Endothelial cell of umbilical vein (primary cell): Measurements from ENCODE around the gene UNC119. TPM values are rescaled to one million over a fixed set of nuclear protein-coding genes. Genes with fewer than 3 reads are reported as not detected.

ENCODE experiments used
- BruUV-seq: library from RNA; stranded (reverse); fragments of 400-500 nt; replicated peaks from 2 replicates; lab custom pipeline; 2021; lab: Mats Ljungman, UMichigan
- CTCF ChIA-PET: fragments of 300-600, 350-600 bp; sonication (Branson Sonifier 250); formaldehyde crosslinking; loops from one replicate; lab custom pipeline; 2021; ENCODE audit warnings: antibody characterized with exemption, inconsistent platforms; lab: Charles Lee
- POLR2A ChIA-PET: fragments of 300-600, 350-600 bp; sonication (Branson Sonifier 250); formaldehyde crosslinking; loops from one replicate; lab custom pipeline; 2021; ENCODE audit warnings: antibody characterized with exemption, inconsistent platforms; lab: Charles Lee
- DNase-seq: peaks from one replicate; pipeline ENCODE4 v3.0.0-alpha.2; 2011; ENCODE audit warnings: low read depth, low spot score
- FAIRE-seq: peaks from 2 replicates; lab custom pipeline; 2011; peaks lifted over from hg19 to GRCh38; lab: Jason Lieb, UNC
- H2AFZ ChIP-seq: 2 replicates; pipeline ENCODE4 v1.6.0; 2012; ENCODE audit warnings: low read depth, low read length, control low read depth, inconsistent platforms
- H3K27ac ChIP-seq: 2 replicates; pipeline ENCODE4 v1.5.1; 2011; ENCODE audit warnings: low read depth, mild to moderate bottlenecking, control low read depth, low read length, moderate library complexity; ENCODE audit not compliant: insufficient read depth
- H3K27me3 ChIP-seq, 2 experiments: 2 replicates each; pipeline versions ENCODE4 v1.6.0 to v1.6.1; 2011; ENCODE audit warnings: low read length in 2 of 2, mixed read lengths in 1 of 2; ENCODE audit not compliant: control insufficient read depth in 2 of 2, insufficient read depth in 2 of 2
- H3K36me3 ChIP-seq, 2 experiments: 2 replicates in 1 of 2; 3 replicates in 1 of 2; pipeline ENCODE4 v1.5.1; 2011; ENCODE audit warnings: low read length in 2 of 2, mild to moderate bottlenecking in 1 of 2, moderate library complexity in 1 of 2; ENCODE audit not compliant: control insufficient read depth in 2 of 2, insufficient read depth in 2 of 2; ENCODE audit errors: extremely low read depth in 1 of 2
- H3K4me1 ChIP-seq: 3 replicates; pipeline ENCODE4 v1.5.1; 2011; ENCODE audit warnings: mild to moderate bottlenecking, low read length; ENCODE audit not compliant: control insufficient read depth, insufficient read depth; ENCODE audit errors: extremely low read depth
- H3K4me2 ChIP-seq: 2 replicates; pipeline ENCODE4 v1.6.1; 2011; ENCODE audit warnings: low read length, control low read depth, mixed read lengths; ENCODE audit not compliant: insufficient read depth
- H3K4me3 ChIP-seq, 3 experiments: fragments of 200-600 bp in 1 of 3; sonication (generic), shearing (Covaris generic) in 1 of 3; replicated peaks in 1 of 3; 2 replicates each; pipeline ENCODE4 v1.5.1; 2011 to 2016; ENCODE audit warnings: control low read depth in 3 of 3, low read length in 3 of 3, mild to moderate bottlenecking in 2 of 3, inconsistent platforms in 1 of 3, low read depth in 1 of 3, moderate library complexity in 1 of 3; ENCODE audit not compliant: insufficient read depth in 1 of 3
- H3K79me2 ChIP-seq: 2 replicates; pipeline ENCODE4 v1.6.0; 2012; ENCODE audit warnings: low read length, inconsistent platforms; ENCODE audit not compliant: control insufficient read depth, insufficient read depth
- H3K9ac ChIP-seq: replicated peaks from 2 replicates; pipeline ENCODE3; 2011; ENCODE audit warnings: low read length, control low read depth; ENCODE audit not compliant: insufficient read depth; ENCODE audit errors: extremely low read depth
- H3K9me1 ChIP-seq: replicated peaks from 3 replicates; pipeline ENCODE4 v1.6.0; 2011; ENCODE audit warnings: mild to moderate bottlenecking, low read length; ENCODE audit not compliant: control insufficient read depth, insufficient read depth; ENCODE audit errors: extremely low read depth
- H3K9me3 ChIP-seq: replicated peaks from 2 replicates; pipeline ENCODE4 v1.5.1; 2012; ENCODE audit warnings: low read length, inconsistent platforms; ENCODE audit not compliant: control insufficient read depth, insufficient read depth
- H4K20me1 ChIP-seq: replicated peaks from 2 replicates; pipeline ENCODE3; 2011; ENCODE audit warnings: mild to moderate bottlenecking, low read length; ENCODE audit not compliant: control insufficient read depth, insufficient read depth; ENCODE audit errors: extremely low read depth
- EZH2 ChIP-seq: IDR thresholded peaks from 2 replicates; pipeline ENCODE4 v1.6.1; 2012; ENCODE audit warnings: borderline replicate concordance, low read depth, mild to moderate bottlenecking, moderate library complexity, low read length, inconsistent platforms; ENCODE audit not compliant: severe bottlenecking
- FOS ChIP-seq: IDR thresholded peaks from 2 replicates; pipeline ENCODE4 v1.6.1; 2011; ENCODE audit warnings: mild to moderate bottlenecking, low read length, moderate library complexity, borderline replicate concordance; ENCODE audit not compliant: insufficient read depth
- GATA2 ChIP-seq: IDR thresholded peaks from 2 replicates; pipeline ENCODE4 v1.7.0; 2011; ENCODE audit warnings: low read depth, mild to moderate bottlenecking, moderate library complexity, mixed read lengths, low read length; ENCODE audit not compliant: insufficient read length, insufficient read depth
- JUN ChIP-seq: IDR thresholded peaks from 2 replicates; pipeline ENCODE4 v1.6.1; 2011; ENCODE audit warnings: borderline replicate concordance, low read depth; ENCODE audit not compliant: insufficient read length, insufficient read depth
- MYC ChIP-seq: IDR thresholded peaks from one replicate; pipeline ENCODE4 v1.6.1; 2011; ENCODE audit warnings: mild to moderate bottlenecking, low read depth, low read length
- POLR2A ChIP-seq: IDR thresholded peaks from 2 replicates; pipeline ENCODE4 v1.6.1; 2012; ENCODE audit warnings: low read depth, mild to moderate bottlenecking, control low read depth, low read length
- POLR2AphosphoS5 ChIP-seq: IDR thresholded peaks from 2 replicates; pipeline ENCODE4 v1.6.1; 2012; ENCODE audit warnings: low read depth, mild to moderate bottlenecking, control low read depth, low read length, moderate library complexity; ENCODE audit not compliant: insufficient read depth
- dilution Hi-C: fragments of 300-500 bp; cut with MboI; formaldehyde crosslinking; loops from one replicate; pipeline ENCODE4 v1.15.0; 2019; ENCODE audit warnings: low sequenced_read_pairs; ENCODE audit not compliant: extremely low pct_ligation_motif_present
- intact Hi-C: fragments of 100-400 bp; cut with micrococcal nuclease; formaldehyde crosslinking; loops from one replicate; pipeline ENCODE4 v1.10.0; 2022
- polyA plus RNA-seq, 4 experiments: library from polyadenylated mRNA; depleted of rRNA in 3 of 4; stranded (reverse) in 3 of 4; unstranded in 1 of 4; fragments of >200 nt; gene quantifications; 2 replicates each; pipeline versions ENCODE4 v1.2.1 to v1.2.3, GENCODE V29; 2011 to 2012; ENCODE audit warnings: missing spikeins in 1 of 4
- total RNA-seq: library from RNA; stranded (reverse); gene quantifications from 2 replicates; pipeline ENCODE4 v1.2.3, GENCODE V29; 2021
- TF ChIP-seq, protein P1 (sequence below): IDR thresholded peaks from 2 replicates; pipeline ENCODE4 v1.6.1; 2011; ENCODE audit not compliant: insufficient read depth, insufficient read length
- TF ChIP-seq, protein P2 (sequence below), 2 donors: IDR thresholded peaks; 1 replicate in 1 of 2; 2 replicates in 1 of 2; pipeline ENCODE4 v1.5.1; 2011; ENCODE audit warnings: low read length in 2 of 2, mild to moderate bottlenecking in 2 of 2, moderate library complexity in 2 of 2, control low read depth in 1 of 2, inconsistent platforms in 1 of 2, low read depth in 1 of 2; ENCODE audit not compliant: insufficient read depth in 1 of 2; ENCODE audit errors: extremely low read depth in 1 of 2

Gene UNC119
- total and polyA plus RNA-seq, 2 donors (not counting 3 experiments of a cell fraction or from before 2014, with no cell fraction given): 26.3 to 67.8 TPM

DNA sequence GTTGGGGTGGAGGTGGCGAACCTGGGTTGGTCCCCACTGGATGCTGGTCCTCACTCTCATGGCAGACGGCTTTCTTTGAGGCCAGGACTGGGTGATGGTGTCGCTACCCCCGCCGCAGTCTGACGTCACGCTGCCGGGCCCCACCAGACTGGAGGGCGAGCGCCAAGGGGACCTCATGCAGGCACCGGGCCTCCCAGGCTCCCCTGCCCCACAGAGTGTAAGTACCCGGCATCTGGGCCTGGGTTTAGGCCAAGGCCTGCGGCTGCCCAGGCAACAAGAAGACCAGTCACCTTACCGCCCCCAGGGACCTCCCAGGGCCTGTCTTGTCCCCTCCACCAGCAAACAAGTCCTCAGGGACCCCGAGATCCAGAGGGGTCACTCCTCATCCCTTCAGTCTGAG, 28.5 kb downstream of the UNC119 start:
- BruUV-seq: no TSS peak
- no peak overlapping the region for H3K27ac ChIP-seq
- H3K4me3 ChIP-seq: no peak overlapping the region
- no peaks in the 10 kb centered on the region for H3K36me3 ChIP-seq
- H3K9ac ChIP-seq: no peak overlapping the region
- H3K4me1 ChIP-seq: no peaks in the 10 kb centered on the region
- H4K20me1 ChIP-seq: no peaks in the 10 kb centered on the region
- intact Hi-C loops (no loop called here), dilution Hi-C loops (no loop called here)
- ChIA-PET CTCF (no interaction called here), POLR2A (no interaction called here)
- H3K79me2 ChIP-seq: no peaks in the 10 kb centered on the region
- no peak overlapping the region for H2AFZ ChIP-seq
- no peaks in the 10 kb centered on the region for H3K9me1 ChIP-seq
- FAIRE-seq (no peak), DNase-seq (no peak)
- H3K4me2 ChIP-seq: no peak overlapping the region
- no peak for TF ChIP-seq GATA2
- no peak for TF ChIP-seq EZH2
- TF ChIP-seq, protein P1, sequence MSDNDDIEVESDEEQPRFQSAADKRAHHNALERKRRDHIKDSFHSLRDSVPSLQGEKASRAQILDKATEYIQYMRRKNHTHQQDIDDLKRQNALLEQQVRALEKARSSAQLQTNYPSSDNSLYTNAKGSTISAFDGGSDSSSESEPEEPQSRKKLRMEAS: no peak
- no peak for TF ChIP-seq POLR2AphosphoS5
- no peak for TF ChIP-seq POLR2A
- TF ChIP-seq, protein P2, sequence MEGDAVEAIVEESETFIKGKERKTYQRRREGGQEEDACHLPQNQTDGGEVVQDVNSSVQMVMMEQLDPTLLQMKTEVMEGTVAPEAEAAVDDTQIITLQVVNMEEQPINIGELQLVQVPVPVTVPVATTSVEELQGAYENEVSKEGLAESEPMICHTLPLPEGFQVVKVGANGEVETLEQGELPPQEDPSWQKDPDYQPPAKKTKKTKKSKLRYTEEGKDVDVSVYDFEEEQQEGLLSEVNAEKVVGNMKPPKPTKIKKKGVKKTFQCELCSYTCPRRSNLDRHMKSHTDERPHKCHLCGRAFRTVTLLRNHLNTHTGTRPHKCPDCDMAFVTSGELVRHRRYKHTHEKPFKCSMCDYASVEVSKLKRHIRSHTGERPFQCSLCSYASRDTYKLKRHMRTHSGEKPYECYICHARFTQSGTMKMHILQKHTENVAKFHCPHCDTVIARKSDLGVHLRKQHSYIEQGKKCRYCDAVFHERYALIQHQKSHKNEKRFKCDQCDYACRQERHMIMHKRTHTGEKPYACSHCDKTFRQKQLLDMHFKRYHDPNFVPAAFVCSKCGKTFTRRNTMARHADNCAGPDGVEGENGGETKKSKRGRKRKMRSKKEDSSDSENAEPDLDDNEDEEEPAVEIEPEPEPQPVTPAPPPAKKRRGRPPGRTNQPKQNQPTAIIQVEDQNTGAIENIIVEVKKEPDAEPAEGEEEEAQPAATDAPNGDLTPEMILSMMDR (IDR thresholded peaks at IDR 0.05; ENCODE audit: extremely low read depth in 1 of 2, insufficient read depth in 1 of 2, low read depth in 1 of 2, low read length in 2 of 2): no peak
- no peak for TF ChIP-seq MYC
- TF ChIP-seq FOS: no peak
- TF ChIP-seq JUN: no peak
- no peaks in the 10 kb centered on the region for H3K9me3 ChIP-seq
- no peaks in the 10 kb centered on the region for H3K27me3 ChIP-seq
